Measurements from ENCODE around the gene NCOA7. TPM values are rescaled to one million over a fixed set of nuclear protein-coding genes. Genes with fewer than 3 reads are reported as not detected.
A peak's percentile ranks its signal among the peaks of the same experiment; 100 is the strongest.

The NCOA7 gene
- total and polyA plus RNA-seq, 11 donors = 3.8 to 23.1 (median 8.2) TPM

GRCh38 chr6:125764121-125764671 lies 26.6 kb upstream of the NCOA7 start:
- TF ChIP-seq, protein P1, sequence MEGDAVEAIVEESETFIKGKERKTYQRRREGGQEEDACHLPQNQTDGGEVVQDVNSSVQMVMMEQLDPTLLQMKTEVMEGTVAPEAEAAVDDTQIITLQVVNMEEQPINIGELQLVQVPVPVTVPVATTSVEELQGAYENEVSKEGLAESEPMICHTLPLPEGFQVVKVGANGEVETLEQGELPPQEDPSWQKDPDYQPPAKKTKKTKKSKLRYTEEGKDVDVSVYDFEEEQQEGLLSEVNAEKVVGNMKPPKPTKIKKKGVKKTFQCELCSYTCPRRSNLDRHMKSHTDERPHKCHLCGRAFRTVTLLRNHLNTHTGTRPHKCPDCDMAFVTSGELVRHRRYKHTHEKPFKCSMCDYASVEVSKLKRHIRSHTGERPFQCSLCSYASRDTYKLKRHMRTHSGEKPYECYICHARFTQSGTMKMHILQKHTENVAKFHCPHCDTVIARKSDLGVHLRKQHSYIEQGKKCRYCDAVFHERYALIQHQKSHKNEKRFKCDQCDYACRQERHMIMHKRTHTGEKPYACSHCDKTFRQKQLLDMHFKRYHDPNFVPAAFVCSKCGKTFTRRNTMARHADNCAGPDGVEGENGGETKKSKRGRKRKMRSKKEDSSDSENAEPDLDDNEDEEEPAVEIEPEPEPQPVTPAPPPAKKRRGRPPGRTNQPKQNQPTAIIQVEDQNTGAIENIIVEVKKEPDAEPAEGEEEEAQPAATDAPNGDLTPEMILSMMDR (IDR thresholded peaks at IDR 0.05) = no peak
- TF ChIP-seq POLR2A (IDR thresholded peaks at IDR 0.05) = no peak
- intact Hi-C loops (cut with DNase I) = loop anchor here in 3 of 10 donors (10.0 kb wide), 4 partner anchors 249 to 889 kb away; partner anchors contain the start of gene TPD52L1 (in 1 of the 3)
- WGBS, 4 donors = 70 to 78% (median 72%) methylated on average over 2 of the region's 2 CpGs
- H3K27ac ChIP-seq = peak overlapping the region in 4 of 12 donors; percentile 1 to 26 (median 16)
- H3K9me3 ChIP-seq = no peaks in the 10 kb centered on the region
- ATAC-seq (no peak), DNase-seq (no peak)
- H3K36me3 ChIP-seq = peaks cover 0 to 27% (median 10%) of the 10 kb centered on the region in 9 donors
- H3K4me3 ChIP-seq = no peak overlapping the region
- H3K4me1 ChIP-seq = peaks cover 0 to 49% (median 4%) of the 10 kb centered on the region in 12 donors
- peaks cover 0 to 7% (median 0%) of the 10 kb centered on the region in 9 donors for H3K27me3 ChIP-seq

- no peak overlapping the region for H3K27ac ChIP-seq
- 25 to 52% (median 43%) methylated on average over 1 of the region's 1 CpG for WGBS, 4 donors
- H3K9me3 ChIP-seq = no peaks in the 10 kb centered on the region
- no peak overlapping the region for H3K4me3 ChIP-seq
- peaks cover 0 to 10% (median 0%) of the 10 kb centered on the region in 9 donors for H3K36me3 ChIP-seq
- ATAC-seq (peak; percentile 33 to 75 (median 56)), DNase-seq (no peak)
- TF ChIP-seq, protein P1 (IDR thresholded peaks at IDR 0.05) = no peak
- TF ChIP-seq POLR2A (IDR thresholded peaks at IDR 0.05) = no peak
- intact Hi-C loops (cut with DNase I) = loop anchor here in 7 of 10 donors (5.0 to 10.0 kb wide), 7 partner anchors 251 to 899 kb away; partner anchors contain the start of gene TPD52L1 (in 1 of the 7)
- H3K27me3 ChIP-seq = peaks cover 0 to 7% (median 0%) of the 10 kb centered on the region in 9 donors
- H3K4me1 ChIP-seq = peaks cover 0 to 32% (median 1%) of the 10 kb centered on the region in 12 donors
Observed at GRCh38 chr6:125765944-125766343, 24.8 kb upstream of the NCOA7 start.

DNA sequence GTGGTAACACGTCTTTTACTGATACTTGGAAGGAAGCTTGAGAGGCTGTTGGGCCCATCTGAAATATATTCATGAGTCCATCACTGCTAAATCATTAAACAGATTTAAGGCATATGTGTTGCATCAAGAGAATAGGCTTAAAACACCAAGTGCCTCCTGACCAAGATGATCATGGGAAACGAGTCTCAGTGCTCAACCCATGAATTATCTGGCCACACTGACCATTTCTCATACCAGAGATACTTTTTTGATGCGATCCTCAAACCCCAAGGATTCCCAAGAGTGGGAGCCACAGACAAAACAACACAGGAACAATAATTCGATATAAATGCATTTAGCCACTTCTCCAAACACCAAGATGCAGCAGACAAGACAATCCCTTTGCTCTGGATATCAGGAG lies 24.1 kb upstream of the NCOA7 start:
- Histone ChIP-seq H3K4me3 (no peak overlapping the region), H3K27ac (no peak overlapping the region), H3K27me3 (peaks cover 0 to 7% (median 0%) of the 10 kb centered on the region in 9 donors), H3K36me3 (peaks cover 0 to 5% (median 0%) of the 10 kb centered on the region in 9 donors), H3K9me3 (no peaks in the 10 kb centered on the region), H3K4me1 (peaks cover 0 to 25% (median 0%) of the 10 kb centered on the region in 12 donors)
- intact Hi-C loops (cut with DNase I) = loop anchor here in 7 of 10 donors (5.0 to 10.0 kb wide), 7 partner anchors 252 to 899 kb away; partner anchors contain the start of gene TPD52L1 (in 1 of the 7)
- ATAC-seq (no peak), DNase-seq (no peak)
- TF ChIP-seq, protein P1 (IDR thresholded peaks at IDR 0.05) = no peak
- no peak for TF ChIP-seq POLR2A (IDR thresholded peaks at IDR 0.05)
- 69 to 84% (median 78%) methylated on average over 4 of the region's 4 CpGs for WGBS, 4 donors

DNA sequence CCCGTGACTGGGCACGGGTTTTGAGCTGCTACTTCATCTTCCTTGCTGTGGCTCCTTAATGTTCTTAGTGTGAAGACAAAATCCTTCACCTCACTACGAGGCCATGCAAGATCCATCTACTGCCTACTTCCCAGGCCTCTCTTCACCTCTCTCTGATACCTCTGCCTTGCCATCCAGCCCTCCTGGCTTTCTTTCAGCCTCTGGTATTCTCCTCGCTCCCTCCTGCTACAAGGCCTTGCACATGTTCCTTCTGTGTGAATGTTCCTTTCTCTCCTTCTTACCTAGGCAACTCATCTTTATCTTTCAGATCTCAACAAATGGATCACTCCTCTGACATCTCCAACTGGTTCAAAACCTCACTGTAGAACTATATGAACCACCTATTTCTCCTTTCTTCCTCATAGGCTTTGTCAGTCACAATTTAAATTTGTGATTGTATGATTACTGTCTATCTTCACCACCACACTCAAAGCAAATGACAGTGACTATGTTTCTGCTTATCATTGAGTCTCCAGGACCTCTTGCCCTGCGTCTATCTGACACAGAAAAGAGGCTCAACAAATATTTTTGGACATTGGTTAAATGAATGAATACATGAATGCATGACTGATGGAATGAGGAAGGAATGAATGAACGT lies 21.5 kb upstream of the NCOA7 start:
- WGBS, 4 donors = 65 to 73% (median 69%) methylated on average over 6 of the region's 6 CpGs
- no peak for DNase-seq
- Histone ChIP-seq H3K4me1 (peaks cover 0 to 18% (median 0%) of the 10 kb centered on the region in 12 donors), H3K9me3 (no peaks in the 10 kb centered on the region), H3K27ac (no peak overlapping the region), H3K27me3 (peaks cover 0 to 7% (median 0%) of the 10 kb centered on the region in 9 donors), H3K36me3 (no peaks in the 10 kb centered on the region), H3K4me3 (no peak overlapping the region)
- no peak for TF ChIP-seq POLR2A (IDR thresholded peaks at IDR 0.05)
- TF ChIP-seq, protein P1 (IDR thresholded peaks at IDR 0.05) = no peak
- intact Hi-C loops (cut with DNase I) = loop anchor here (1.0 to 10.0 kb wide), 13 partner anchors 254 to 902 kb away; partner anchors contain the start of gene TPD52L1 (in 2 of the 10)
- no peak for ATAC-seq

Measured in heart left ventricle (tissue), 16 donors.